AG04450 (cell line): ENCODE results near the gene KREMEN1. TPM values are rescaled to one million over a fixed set of nuclear protein-coding genes. Genes with fewer than 3 reads are reported as not detected.

Experiments used
- CTCF ChIA-PET: fragments of 300-600, 350-600 bp; formaldehyde crosslinking; extraction: SDS; loops from one replicate; lab custom pipeline; 2022; ENCODE audit warnings: antibody characterized with exemption, inconsistent platforms; lab: Charles Lee
- POLR2A ChIA-PET: fragments of 350-600 bp; formaldehyde crosslinking; extraction: SDS; loops from one replicate; lab custom pipeline; 2021; ENCODE audit warnings: antibody characterized with exemption, inconsistent platforms; lab: Yijun Ruan, JAX
- DNase-seq: peaks from one replicate; pipeline ENCODE4 v3.0.0-alpha.2; 2011; ENCODE audit warnings: low read depth, low spot score
- H3K27ac ChIP-seq: one replicate; pipeline ENCODE4 v1.5.1; 2012; ENCODE audit warnings: low read depth, low read length, control low read depth
- H3K27me3 ChIP-seq: one replicate; pipeline ENCODE4 v1.6.0; 2012; ENCODE audit warnings: low read length; ENCODE audit not compliant: control insufficient read depth, insufficient read depth
- H3K4me3 ChIP-seq: 2 replicates; pipeline ENCODE4 v1.5.1; 2011; ENCODE audit warnings: mild to moderate bottlenecking, low read depth, low read length, control low read depth
- H3K9me3 ChIP-seq: 2 replicates; pipeline ENCODE4 v1.5.1; 2012; ENCODE audit warnings: low read length; ENCODE audit not compliant: control insufficient read depth, insufficient read depth
- CTCF ChIP-seq: IDR thresholded peaks from 2 replicates; pipeline ENCODE4 v1.5.1; 2011; ENCODE audit warnings: low read depth, low read length, control low read depth, inconsistent platforms
- polyA plus RNA-seq: library from polyadenylated mRNA; depleted of rRNA; stranded (reverse); fragments of >200 nt; gene quantifications from 2 replicates; pipeline ENCODE4 v1.2.3, GENCODE V29; 2011

The KREMEN1 gene
- polyA plus RNA-seq, 1 experiment = 5.9 TPM

GRCh38 chr22:29156507-29156906 is 83.7 kb downstream of the KREMEN1 start:
- ChIA-PET CTCF (interaction anchor here (1.0 to 2.6 kb wide), 2 partner anchors 89 to 301 kb away, joined by 4 to 14 read pairs; no protein-coding TSS in a partner anchor), POLR2A (no interaction called here)

GRCh38 chr22:29157759-29158535 is 85.1 kb downstream of the KREMEN1 start:
- no peak for TF ChIP-seq CTCF
- Histone ChIP-seq H3K27me3 (peaks cover 3% of the 10 kb centered on the region), H3K27ac (no peak overlapping the region), H3K9me3 (no peaks in the 10 kb centered on the region), H3K4me3 (no peak overlapping the region)
- POLR2A ChIA-PET = interaction anchor here (0.7 kb wide), 1 partner anchor 114 kb away, joined by 11 read pairs; no protein-coding TSS in a partner anchor
- no peak for DNase-seq
- CTCF ChIA-PET = interaction anchor here (2.6 kb wide), 1 partner anchor 88 kb away, joined by 14 read pairs; no protein-coding TSS in a partner anchor

More at GRCh38 chr22:29156507-29156906, 83.7 kb downstream of the KREMEN1 start:
- TF ChIP-seq CTCF = peak; percentile 51
- Histone ChIP-seq H3K9me3 (no peaks in the 10 kb centered on the region), H3K27ac (no peak overlapping the region), H3K4me3 (no peak overlapping the region), H3K27me3 (peaks cover 3% of the 10 kb centered on the region)
- DNase-seq = no peak

GRCh38 chr22:29158546-29158945 is 85.7 kb downstream of the KREMEN1 start:
- no peak overlapping the region for H3K27ac ChIP-seq
- TF ChIP-seq CTCF = no peak
- CTCF ChIA-PET = no interaction called here
- H3K9me3 ChIP-seq = no peaks in the 10 kb centered on the region
- peaks cover 3% of the 10 kb centered on the region for H3K27me3 ChIP-seq
- no peak for DNase-seq
- no peak overlapping the region for H3K4me3 ChIP-seq
- POLR2A ChIA-PET = interaction anchor here (0.7 kb wide), 1 partner anchor 115 kb away, joined by 11 read pairs; no protein-coding TSS in a partner anchor

GRCh38 chr22:29163808-29164207 is 91.0 kb downstream of the KREMEN1 start:
- Histone ChIP-seq H3K4me3 (no peak overlapping the region), H3K27me3 (peaks cover 8% of the 10 kb centered on the region), H3K9me3 (no peaks in the 10 kb centered on the region), H3K27ac (no peak overlapping the region)
- POLR2A ChIA-PET = interaction anchor here (0.7 kb wide), 1 partner anchor 107 kb away, joined by 4 read pairs; no protein-coding TSS in a partner anchor
- DNase-seq = no peak
- CTCF ChIA-PET = no interaction called here
- TF ChIP-seq CTCF = no peak
